ENCODE measurements around the gene KEL. TPM values are rescaled to one million over a fixed set of nuclear protein-coding genes. Genes with fewer than 3 reads are reported as not detected.

The KEL gene
- total RNA-seq, 1 experiment from 2014 or later: 0.91 TPM

DNA sequence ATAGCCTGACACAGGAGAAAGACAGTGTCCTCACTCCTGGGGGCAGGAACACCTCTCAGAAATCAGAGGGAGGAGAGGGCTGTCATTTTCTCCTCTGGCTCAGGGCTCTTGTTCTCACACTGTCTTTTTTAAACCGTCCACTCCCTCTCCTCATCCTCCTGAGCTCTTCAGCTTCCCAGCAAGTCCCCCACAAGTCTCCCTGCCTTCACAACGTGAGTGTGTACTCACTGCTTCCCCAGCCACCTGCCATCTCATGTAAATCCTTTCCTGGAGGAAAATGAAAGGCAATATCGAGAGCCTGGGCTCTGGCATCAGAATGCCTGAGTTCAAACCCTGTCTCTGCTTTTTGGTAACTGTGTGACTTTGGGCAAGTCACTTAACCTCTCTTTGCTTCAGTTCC is 17.2 kb downstream of the KEL start:
- no peak for DNase-seq (ENCODE audit: low read depth, low spot score)
- H3K9me3 ChIP-seq (ENCODE audit: control insufficient read depth in 1 of 2, insufficient read depth in 1 of 2, low read depth in 1 of 2, low read length in 2 of 2): no peaks in the 10 kb centered on the region
- no peak for ATAC-seq
- no peak overlapping the region for H2AFZ ChIP-seq (ENCODE audit: low read depth, low read length, poor library complexity, severe bottlenecking)
- no TSS peak for BruUV-seq (replicated peaks)
- CTCF ChIA-PET: no interaction called here
- peaks cover 7% of the 10 kb centered on the region for H3K27me3 ChIP-seq (ENCODE audit: insufficient read depth, low read length)
- H3K27ac ChIP-seq (ENCODE audit: low read depth, low read length): no peak overlapping the region
- H3K36me3 ChIP-seq (ENCODE audit: control insufficient read depth in 1 of 2, insufficient read depth in 2 of 2, low read length in 2 of 2): no peaks in the 10 kb centered on the region
- TF ChIP-seq ZNF274 (IDR thresholded peaks at IDR 0.05; ENCODE audit: low read depth, low read length) (no peak), SP1 (IDR thresholded peaks at IDR 0.05; ENCODE audit: low read depth) (no peak), FOSL1 (IDR thresholded peaks at IDR 0.05; ENCODE audit: low read depth) (no peak), POLR2A (IDR thresholded peaks at IDR 0.05; ENCODE audit: borderline replicate concordance, extremely low read depth, insufficient read depth, insufficient read length) (no peak)
- H3K4me1 ChIP-seq (ENCODE audit: control insufficient read depth in 1 of 2, insufficient read depth in 2 of 2, low read length in 2 of 2): no peaks in the 10 kb centered on the region
- H3K4me2 ChIP-seq (ENCODE audit: low read length): no peak overlapping the region
- no peaks in the 10 kb centered on the region for H4K20me1 ChIP-seq (ENCODE audit: insufficient read depth)
- H3K9me2 ChIP-seq (ENCODE audit: insufficient read depth): no peaks in the 10 kb centered on the region
- no peaks in the 10 kb centered on the region for H3K79me2 ChIP-seq (ENCODE audit: insufficient read depth, low read length)
- intact Hi-C loops (cut with micrococcal nuclease): no loop called here
- POLR2A ChIA-PET: no interaction called here
- no peak overlapping the region for H3K9ac ChIP-seq (ENCODE audit: low read length)
- H3K4me3 ChIP-seq (replicated peaks in 1 of 2; ENCODE audit: low read depth in 1 of 2, low read length in 2 of 2): no peak overlapping the region
- RAD21 ChIA-PET (ENCODE audit: low non-redundant PET in 1 of 2, low total read pairs in 2 of 2, uncharacterized antibody in 2 of 2, unreplicated experiment in 2 of 2): no interaction called here

DNA sequence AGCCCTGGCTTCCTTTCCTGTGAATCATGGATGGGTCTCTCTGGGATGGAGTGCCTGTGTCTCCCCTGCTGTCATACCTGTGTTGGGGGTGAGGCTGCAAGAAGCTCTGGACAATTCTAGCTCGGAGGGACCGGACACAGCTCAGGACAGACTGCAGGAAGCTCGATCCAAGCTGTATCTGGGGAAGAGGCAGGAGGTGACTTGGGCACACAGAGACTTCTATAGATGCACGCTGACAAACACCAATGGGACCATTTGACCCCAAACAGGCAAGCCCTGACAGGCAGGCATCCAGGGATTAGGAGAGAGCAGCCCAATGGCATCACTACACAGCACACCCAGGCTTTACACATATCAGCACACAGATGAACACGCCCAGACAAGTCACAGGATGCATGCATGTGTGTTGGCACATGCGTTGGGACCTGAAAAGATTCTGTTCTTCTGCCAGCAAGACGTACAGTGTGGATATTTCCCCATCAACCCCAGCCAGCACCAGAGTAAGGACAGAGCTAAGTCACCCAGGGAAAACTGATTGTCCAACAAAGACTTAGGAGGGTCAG is 18.4 kb downstream of the KEL start:
- ChIA-PET RAD21 (ENCODE audit: low non-redundant PET in 1 of 2, low total read pairs in 2 of 2, uncharacterized antibody in 2 of 2, unreplicated experiment in 2 of 2) (no interaction called here), CTCF (no interaction called here), POLR2A (interaction anchor here (0.6 kb wide), 1 partner anchor 328 kb away, joined by 3 read pairs; no protein-coding TSS in a partner anchor)
- intact Hi-C loops (cut with micrococcal nuclease): no loop called here
- H3K36me3 ChIP-seq (ENCODE audit: control insufficient read depth in 1 of 2, insufficient read depth in 2 of 2, low read length in 2 of 2): no peaks in the 10 kb centered on the region
- BruUV-seq (replicated peaks): no TSS peak
- TF ChIP-seq, protein P1, sequence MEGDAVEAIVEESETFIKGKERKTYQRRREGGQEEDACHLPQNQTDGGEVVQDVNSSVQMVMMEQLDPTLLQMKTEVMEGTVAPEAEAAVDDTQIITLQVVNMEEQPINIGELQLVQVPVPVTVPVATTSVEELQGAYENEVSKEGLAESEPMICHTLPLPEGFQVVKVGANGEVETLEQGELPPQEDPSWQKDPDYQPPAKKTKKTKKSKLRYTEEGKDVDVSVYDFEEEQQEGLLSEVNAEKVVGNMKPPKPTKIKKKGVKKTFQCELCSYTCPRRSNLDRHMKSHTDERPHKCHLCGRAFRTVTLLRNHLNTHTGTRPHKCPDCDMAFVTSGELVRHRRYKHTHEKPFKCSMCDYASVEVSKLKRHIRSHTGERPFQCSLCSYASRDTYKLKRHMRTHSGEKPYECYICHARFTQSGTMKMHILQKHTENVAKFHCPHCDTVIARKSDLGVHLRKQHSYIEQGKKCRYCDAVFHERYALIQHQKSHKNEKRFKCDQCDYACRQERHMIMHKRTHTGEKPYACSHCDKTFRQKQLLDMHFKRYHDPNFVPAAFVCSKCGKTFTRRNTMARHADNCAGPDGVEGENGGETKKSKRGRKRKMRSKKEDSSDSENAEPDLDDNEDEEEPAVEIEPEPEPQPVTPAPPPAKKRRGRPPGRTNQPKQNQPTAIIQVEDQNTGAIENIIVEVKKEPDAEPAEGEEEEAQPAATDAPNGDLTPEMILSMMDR (IDR thresholded peaks at IDR 0.05 in 2 of 3, conservative IDR thresholded peaks at IDR 0.05 in 1 of 3; ENCODE audit: borderline replicate concordance in 1 of 3, insufficient read depth in 1 of 3, low read depth in 2 of 3, low read length in 2 of 3): no peak
- TF ChIP-seq, protein P2, sequence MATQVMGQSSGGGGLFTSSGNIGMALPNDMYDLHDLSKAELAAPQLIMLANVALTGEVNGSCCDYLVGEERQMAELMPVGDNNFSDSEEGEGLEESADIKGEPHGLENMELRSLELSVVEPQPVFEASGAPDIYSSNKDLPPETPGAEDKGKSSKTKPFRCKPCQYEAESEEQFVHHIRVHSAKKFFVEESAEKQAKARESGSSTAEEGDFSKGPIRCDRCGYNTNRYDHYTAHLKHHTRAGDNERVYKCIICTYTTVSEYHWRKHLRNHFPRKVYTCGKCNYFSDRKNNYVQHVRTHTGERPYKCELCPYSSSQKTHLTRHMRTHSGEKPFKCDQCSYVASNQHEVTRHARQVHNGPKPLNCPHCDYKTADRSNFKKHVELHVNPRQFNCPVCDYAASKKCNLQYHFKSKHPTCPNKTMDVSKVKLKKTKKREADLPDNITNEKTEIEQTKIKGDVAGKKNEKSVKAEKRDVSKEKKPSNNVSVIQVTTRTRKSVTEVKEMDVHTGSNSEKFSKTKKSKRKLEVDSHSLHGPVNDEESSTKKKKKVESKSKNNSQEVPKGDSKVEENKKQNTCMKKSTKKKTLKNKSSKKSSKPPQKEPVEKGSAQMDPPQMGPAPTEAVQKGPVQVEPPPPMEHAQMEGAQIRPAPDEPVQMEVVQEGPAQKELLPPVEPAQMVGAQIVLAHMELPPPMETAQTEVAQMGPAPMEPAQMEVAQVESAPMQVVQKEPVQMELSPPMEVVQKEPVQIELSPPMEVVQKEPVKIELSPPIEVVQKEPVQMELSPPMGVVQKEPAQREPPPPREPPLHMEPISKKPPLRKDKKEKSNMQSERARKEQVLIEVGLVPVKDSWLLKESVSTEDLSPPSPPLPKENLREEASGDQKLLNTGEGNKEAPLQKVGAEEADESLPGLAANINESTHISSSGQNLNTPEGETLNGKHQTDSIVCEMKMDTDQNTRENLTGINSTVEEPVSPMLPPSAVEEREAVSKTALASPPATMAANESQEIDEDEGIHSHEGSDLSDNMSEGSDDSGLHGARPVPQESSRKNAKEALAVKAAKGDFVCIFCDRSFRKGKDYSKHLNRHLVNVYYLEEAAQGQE (IDR thresholded peaks at IDR 0.05; ENCODE audit: low read depth): no peak
- TF ChIP-seq FOSL1 (IDR thresholded peaks at IDR 0.05; ENCODE audit: low read depth) (no peak), SIN3A (IDR thresholded peaks at IDR 0.05; ENCODE audit: low read depth) (no peak), EZH2 (IDR thresholded peaks at IDR 0.05) (no peak), RAD21 (IDR thresholded peaks at IDR 0.05; ENCODE audit: low read depth) (no peak), EGR1 (IDR thresholded peaks at IDR 0.05; ENCODE audit: low read depth) (no peak), CBX3 (IDR thresholded peaks at IDR 0.05; ENCODE audit: low read depth) (no peak), ZFX (IDR thresholded peaks at IDR 0.05) (no peak), POLR2AphosphoS5 (IDR thresholded peaks at IDR 0.05; ENCODE audit: low read depth, low read length) (no peak), CEBPB (IDR thresholded peaks at IDR 0.05; ENCODE audit: low read depth) (no peak), SP1 (IDR thresholded peaks at IDR 0.05; ENCODE audit: low read depth) (no peak)
- no peak for DNase-seq (ENCODE audit: low read depth, low spot score)
- H3K27me3 ChIP-seq (ENCODE audit: insufficient read depth, low read length): no peaks in the 10 kb centered on the region
- H3K27ac ChIP-seq (ENCODE audit: low read depth, low read length): no peak overlapping the region
- H3K4me2 ChIP-seq (ENCODE audit: low read length): no peak overlapping the region
- H2AFZ ChIP-seq (ENCODE audit: low read depth, low read length, poor library complexity, severe bottlenecking): no peak overlapping the region
- no peak overlapping the region for H3K9ac ChIP-seq (ENCODE audit: low read length)
- ATAC-seq: no peak
- H3K9me2 ChIP-seq (ENCODE audit: insufficient read depth): no peaks in the 10 kb centered on the region
- no peaks in the 10 kb centered on the region for H3K9me3 ChIP-seq (ENCODE audit: control insufficient read depth in 1 of 2, insufficient read depth in 1 of 2, low read depth in 1 of 2, low read length in 2 of 2)
- H3K4me3 ChIP-seq (replicated peaks in 1 of 2; ENCODE audit: low read depth in 1 of 2, low read length in 2 of 2): no peak overlapping the region
- H3K4me1 ChIP-seq (ENCODE audit: control insufficient read depth in 1 of 2, insufficient read depth in 2 of 2, low read length in 2 of 2): no peaks in the 10 kb centered on the region
- H4K20me1 ChIP-seq (ENCODE audit: insufficient read depth): no peaks in the 10 kb centered on the region
- no peaks in the 10 kb centered on the region for H3K79me2 ChIP-seq (ENCODE audit: insufficient read depth, low read length)

All from HCT116 (cell line).